ENCODE measurements around the gene CASR. TPM values are rescaled to one million over a fixed set of nuclear protein-coding genes. Genes with fewer than 3 reads are reported as not detected.

Gene CASR
- total and polyA plus RNA-seq, 9 donors: 0.08 to 2.6 (median 0.22) TPM

- TF ChIP-seq POLR2A (IDR thresholded peaks at IDR 0.05): no peak
- TF ChIP-seq EP300 (IDR thresholded peaks at IDR 0.05): no peak
- no peak for TF ChIP-seq CTCF (IDR thresholded peaks at IDR 0.05)
- intact Hi-C loops (cut with DNase I): no loop called here
Measured at GRCh38 chr3:122231465-122232157, 48.1 kb downstream of the CASR start.

GRCh38 chr3:122232485-122232884, 49.0 kb downstream of the CASR start:
- 52 to 74% (median 55%) methylated on average over 4 of the region's 4 CpGs for WGBS, 3 donors
- intact Hi-C loops (cut with DNase I): no loop called here
- TF ChIP-seq POLR2A (IDR thresholded peaks at IDR 0.05) (no peak), EP300 (IDR thresholded peaks at IDR 0.05) (no peak), CTCF (IDR thresholded peaks at IDR 0.05) (no peak)
- Histone ChIP-seq H3K4me1 (ENCODE audit: insufficient read depth) (no peaks in the 10 kb centered on the region), H3K36me3 (no peaks in the 10 kb centered on the region), H3K27ac (no peak overlapping the region), H3K27me3 (no peaks in the 10 kb centered on the region), H3K9me3 (no peaks in the 10 kb centered on the region), H3K4me3 (no peak overlapping the region)
- no peak for DNase-seq

More at GRCh38 chr3:122231465-122232157, 48.1 kb downstream of the CASR start:
- no peak overlapping the region for H3K4me3 ChIP-seq
- no peaks in the 10 kb centered on the region for H3K9me3 ChIP-seq
- H3K27me3 ChIP-seq: no peaks in the 10 kb centered on the region
- 36 to 47% (median 44%) methylated on average over 9 of the region's 9 CpGs for WGBS, 3 donors
- H3K4me1 ChIP-seq (ENCODE audit: insufficient read depth): no peaks in the 10 kb centered on the region
- no peak for DNase-seq
- no peak overlapping the region for H3K27ac ChIP-seq
- H3K36me3 ChIP-seq: no peaks in the 10 kb centered on the region

GRCh38 chr3:122233101-122233952, 49.9 kb downstream of the CASR start:
- Histone ChIP-seq H3K27me3 (no peaks in the 10 kb centered on the region), H3K4me1 (ENCODE audit: insufficient read depth) (no peaks in the 10 kb centered on the region), H3K36me3 (no peaks in the 10 kb centered on the region), H3K27ac (no peak overlapping the region), H3K9me3 (no peaks in the 10 kb centered on the region), H3K4me3 (no peak overlapping the region)
- 86 to 94% (median 92%) methylated on average over 13 of the region's 13 CpGs for WGBS, 3 donors
- no peak for DNase-seq
- intact Hi-C loops (cut with DNase I): no loop called here
- TF ChIP-seq CTCF (IDR thresholded peaks at IDR 0.05): no peak
- no peak for TF ChIP-seq POLR2A (IDR thresholded peaks at IDR 0.05)
- no peak for TF ChIP-seq EP300 (IDR thresholded peaks at IDR 0.05)

- H3K4me1 ChIP-seq (ENCODE audit: insufficient read depth): no peaks in the 10 kb centered on the region
- 11 to 41% (median 15%) methylated on average over 1 of the region's 1 CpG for WGBS, 3 donors
- no peaks in the 10 kb centered on the region for H3K27me3 ChIP-seq
- TF ChIP-seq CTCF (IDR thresholded peaks at IDR 0.05): no peak
- TF ChIP-seq POLR2A (IDR thresholded peaks at IDR 0.05): no peak
- TF ChIP-seq EP300 (IDR thresholded peaks at IDR 0.05): no peak
- intact Hi-C loops (cut with DNase I): no loop called here
- H3K4me3 ChIP-seq: no peak overlapping the region
- H3K9me3 ChIP-seq: no peaks in the 10 kb centered on the region
- H3K36me3 ChIP-seq: no peaks in the 10 kb centered on the region
- DNase-seq: no peak
- H3K27ac ChIP-seq: no peak overlapping the region
Measured at GRCh38 chr3:122234117-122234516, 50.6 kb downstream of the CASR start.

All from ovary (tissue), 9 donors.